ENCODE results near the gene KRTAP10-12. TPM values are rescaled to one million over a fixed set of nuclear protein-coding genes. Genes with fewer than 3 reads are reported as not detected.

The KRTAP10-12 gene
- total and polyA plus RNA-seq, 7 experiments from 2014 or later, result not detected

DNA sequence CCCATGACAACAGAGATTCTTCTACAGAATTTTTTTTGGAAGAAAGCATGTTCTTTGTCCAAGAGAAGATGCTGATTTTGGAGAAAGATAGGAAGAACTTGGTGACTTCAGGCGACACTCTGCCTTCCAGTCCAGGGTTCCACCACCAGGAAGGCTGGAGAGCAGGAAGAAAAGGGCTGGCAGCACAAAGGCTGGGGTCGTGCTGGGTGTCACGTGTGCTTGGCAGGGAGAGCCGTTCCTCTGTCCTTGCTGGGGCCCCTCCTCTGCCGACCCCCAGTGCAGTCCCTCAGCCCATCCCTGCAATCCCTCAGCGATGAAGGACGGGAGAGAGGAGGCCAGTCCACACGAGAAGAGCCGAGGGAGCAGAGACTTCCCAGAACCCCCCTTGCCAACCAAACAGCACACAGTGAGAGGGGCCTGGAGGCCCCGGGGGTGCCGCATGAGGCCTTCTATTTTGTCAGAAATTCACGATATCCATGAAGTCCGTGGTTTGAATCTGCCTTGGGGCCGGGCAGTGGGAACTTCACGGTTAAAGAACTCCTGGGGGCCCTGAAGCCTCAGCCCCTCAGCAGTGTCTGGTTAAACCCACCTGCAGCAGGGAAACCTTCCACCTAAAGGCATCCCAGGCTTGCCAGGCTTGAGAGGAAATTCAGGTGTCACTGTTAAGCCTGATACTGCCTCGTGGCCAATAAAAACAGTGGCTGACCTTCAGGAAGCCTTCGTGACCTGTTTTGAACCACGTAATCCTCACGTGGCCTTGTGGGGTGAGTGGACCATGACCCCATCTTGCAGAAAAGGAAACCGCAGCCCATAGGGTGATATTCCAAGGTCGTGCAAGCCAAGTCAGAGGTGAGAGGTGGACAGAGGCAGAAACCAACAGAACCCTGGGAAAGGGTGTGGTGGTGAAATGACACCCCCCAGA lies 3.4 kb downstream of the KRTAP10-12 start:
- POLR2A ChIA-PET, result interaction anchor here (0.5 kb wide), 1 partner anchor 49 kb away, joined by 3 read pairs; no protein-coding TSS in a partner anchor
- Mint-ChIP-seq H3K27me3 (peaks cover 68 to 87% (median 76%) of the 10 kb centered on the region in 5 donors), H3K27ac (no peak overlapping the region), H3K4me3 (no peak overlapping the region), H3K9me3 (peaks cover 0 to 14% (median 9%) of the 10 kb centered on the region in 11 donors), H3K36me3 (peaks cover 0 to 7% (median 0%) of the 10 kb centered on the region in 5 donors), H3K4me1 (peaks cover 0 to 12% (median 9%) of the 10 kb centered on the region in 7 donors)
- no peak overlapping the region for H3K27ac ChIP-seq (ENCODE audit: low read depth, low read length)
- peaks cover 0 to 11% of the 10 kb centered on the region in 2 donors for H3K27me3 ChIP-seq (ENCODE audit: control insufficient read depth in 2 of 2, insufficient read depth in 2 of 2, low read length in 2 of 2)
- intact Hi-C loops (cut with micrococcal nuclease), result no loop called here
- H3K4me3 ChIP-seq (ENCODE audit: low read length), result no peak overlapping the region
- H3K4me1 ChIP-seq (ENCODE audit: control insufficient read depth in 2 of 2, insufficient read depth in 2 of 2, low read length in 2 of 2), result no peaks in the 10 kb centered on the region
- DNase-seq, result no peak
- no peaks in the 10 kb centered on the region for H3K36me3 ChIP-seq (ENCODE audit: control insufficient read depth in 2 of 3, insufficient read depth in 3 of 3, low read length in 3 of 3)
- ATAC-seq, result no peak
- peaks cover 0 to 7% (median 0%) of the 10 kb centered on the region in 3 experiments for H3K9me3 ChIP-seq (ENCODE audit: control insufficient read depth in 2 of 3, low read length in 3 of 3)
- CTCF ChIA-PET, result no interaction called here

DNA sequence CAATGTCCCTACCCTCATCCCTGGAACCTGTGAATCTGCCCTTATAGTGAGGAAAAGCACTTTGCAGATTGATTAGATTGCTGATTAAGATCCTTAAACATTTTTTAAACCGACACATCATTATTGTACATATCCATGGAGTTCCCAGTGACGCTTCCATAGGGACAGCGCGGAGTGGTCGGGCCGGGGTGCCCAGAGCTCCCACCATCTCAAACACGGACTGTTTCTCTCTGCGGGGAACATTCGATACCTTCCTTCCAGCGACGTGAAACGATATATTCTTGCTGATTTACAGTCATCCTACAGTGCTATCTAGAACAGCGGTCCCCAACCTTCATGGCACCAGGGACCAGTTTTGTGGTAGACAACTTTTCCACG lies 4.0 kb downstream of the KRTAP10-12 start:
- ChIA-PET CTCF (interaction anchor here (0.7 kb wide), 1 partner anchor 92 kb away, joined by 3 read pairs; no protein-coding TSS in a partner anchor), POLR2A (no interaction called here)
- H3K9me3 Mint-ChIP-seq, result peaks cover 0 to 20% (median 13%) of the 10 kb centered on the region in 11 donors
- no peak for ATAC-seq
- H3K27ac Mint-ChIP-seq, result no peak overlapping the region
- Histone ChIP-seq H3K27ac (ENCODE audit: low read depth, low read length) (no peak overlapping the region), H3K9me3 (ENCODE audit: control insufficient read depth in 2 of 3, low read length in 3 of 3) (peaks cover 0 to 10% (median 1%) of the 10 kb centered on the region in 3 experiments), H3K36me3 (ENCODE audit: control insufficient read depth in 2 of 3, insufficient read depth in 3 of 3, low read length in 3 of 3) (peaks cover 0 to under 1% (median 0%) of the 10 kb centered on the region in 3 experiments), H3K27me3 (ENCODE audit: control insufficient read depth in 2 of 2, insufficient read depth in 2 of 2, low read length in 2 of 2) (peaks cover 0 to 13% of the 10 kb centered on the region in 2 donors), H3K4me1 (ENCODE audit: control insufficient read depth in 2 of 2, insufficient read depth in 2 of 2, low read length in 2 of 2) (no peaks in the 10 kb centered on the region), H3K4me3 (ENCODE audit: low read length) (no peak overlapping the region)
- H3K4me1 Mint-ChIP-seq, result peaks cover 0 to 12% (median 9%) of the 10 kb centered on the region in 7 donors
- H3K27me3 Mint-ChIP-seq, result peaks cover 72 to 86% (median 81%) of the 10 kb centered on the region in 5 donors
- peaks cover 0 to 7% (median 4%) of the 10 kb centered on the region in 5 donors for H3K36me3 Mint-ChIP-seq
- H3K4me3 Mint-ChIP-seq, result no peak overlapping the region
- DNase-seq, result no peak
- intact Hi-C loops (cut with micrococcal nuclease), result no loop called here

DNA sequence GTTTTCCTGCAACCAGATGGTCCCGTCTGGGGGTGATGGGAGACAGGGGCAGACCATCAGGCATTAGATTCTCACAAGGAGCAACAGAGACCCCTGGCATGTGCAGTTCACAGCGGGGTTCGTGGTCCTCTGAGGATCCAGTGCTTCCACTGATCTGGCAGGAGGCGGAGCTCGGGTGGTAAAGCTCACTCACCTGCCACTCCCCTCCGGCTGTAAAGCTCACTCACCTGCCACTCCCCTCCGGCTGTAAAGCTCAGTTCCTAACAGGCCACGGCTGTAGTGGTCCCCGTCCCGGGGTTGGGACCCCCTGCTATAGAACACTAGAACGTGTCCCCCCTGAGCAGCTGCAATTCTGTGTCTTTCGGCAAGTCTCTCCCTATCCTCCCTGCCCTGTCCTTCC lies 4.6 kb downstream of the KRTAP10-12 start:
- CTCF ChIA-PET, result interaction anchor here (0.5 to 0.7 kb wide), 2 partner anchors 38 to 91 kb away, joined by 3 to 4 read pairs; no protein-coding TSS in a partner anchor
- H3K4me3 Mint-ChIP-seq, result no peak overlapping the region

DNA sequence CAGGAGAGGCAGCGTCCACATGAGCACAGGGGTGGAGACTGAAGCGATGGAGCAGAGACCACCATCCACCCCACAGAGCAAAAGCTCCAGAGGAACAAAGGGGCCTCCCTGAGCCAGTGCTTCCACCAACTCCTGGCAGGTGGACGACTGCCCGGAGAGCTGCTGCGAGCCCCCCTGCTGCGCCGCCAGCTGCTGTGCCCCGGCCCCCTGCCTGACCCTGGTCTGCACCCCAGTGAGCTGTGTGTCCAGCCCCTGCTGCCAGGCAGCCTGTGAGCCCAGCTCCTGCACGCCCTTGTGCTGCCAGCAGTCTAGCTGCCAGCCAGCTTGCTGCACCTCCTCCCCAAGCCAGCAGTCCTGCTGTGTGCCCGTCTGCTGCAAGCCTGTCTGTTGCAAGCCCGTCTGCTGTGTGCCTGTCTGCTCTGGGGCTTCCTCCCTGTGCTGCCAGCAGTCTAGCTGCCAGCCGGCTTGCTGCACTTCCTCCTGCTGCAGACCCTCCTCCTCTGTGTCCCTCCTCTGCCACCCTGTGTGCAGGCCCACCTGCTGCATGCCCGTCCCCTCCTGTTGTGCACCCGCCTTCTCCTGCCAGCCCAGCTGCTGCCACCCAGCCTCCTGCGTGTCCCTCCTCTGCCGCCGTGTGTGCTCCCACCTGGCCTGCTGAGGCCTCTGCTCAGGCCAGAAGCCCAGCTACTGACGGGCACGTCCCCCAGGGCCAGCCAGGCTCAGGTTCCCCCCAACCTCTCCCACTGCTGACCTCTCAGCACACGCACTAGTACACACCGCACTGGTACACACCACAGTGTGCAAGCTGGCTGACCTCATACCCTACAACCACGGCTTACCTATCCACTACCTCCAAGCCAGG lies 5.4 kb downstream of the KRTAP10-12 start:
- Histone ChIP-seq H3K27me3 (ENCODE audit: control insufficient read depth in 2 of 2, insufficient read depth in 2 of 2, low read length in 2 of 2) (peaks cover 0 to 18% of the 10 kb centered on the region in 2 donors), H3K36me3 (ENCODE audit: control insufficient read depth in 2 of 3, insufficient read depth in 3 of 3, low read length in 3 of 3) (peaks cover 0 to 3% (median 0%) of the 10 kb centered on the region in 3 experiments), H3K4me1 (ENCODE audit: control insufficient read depth in 2 of 2, insufficient read depth in 2 of 2, low read length in 2 of 2) (no peaks in the 10 kb centered on the region), H3K27ac (ENCODE audit: low read depth, low read length) (no peak overlapping the region), H3K9me3 (ENCODE audit: control insufficient read depth in 2 of 3, low read length in 3 of 3) (peaks cover 0 to 17% (median 4%) of the 10 kb centered on the region in 3 experiments), H3K4me3 (ENCODE audit: low read length) (no peak overlapping the region)
- peak overlapping the region in 1 of 9 donors; percentile 63 for H3K27ac Mint-ChIP-seq
- no peak overlapping the region for H3K4me3 Mint-ChIP-seq
- CTCF ChIA-PET, result no interaction called here
- POLR2A ChIA-PET, result no interaction called here
- H3K36me3 Mint-ChIP-seq, result peaks cover 0 to 11% (median 5%) of the 10 kb centered on the region in 5 donors
- H3K4me1 Mint-ChIP-seq, result peaks cover 0 to 11% (median 5%) of the 10 kb centered on the region in 7 donors
- peaks cover 66 to 86% (median 82%) of the 10 kb centered on the region in 5 donors for H3K27me3 Mint-ChIP-seq
- intact Hi-C loops (cut with micrococcal nuclease), result no loop called here
- no peak for DNase-seq
- ATAC-seq, result no peak
- peaks cover 0 to 24% (median 15%) of the 10 kb centered on the region in 11 donors for H3K9me3 Mint-ChIP-seq

More for the DNA sequence above, 4.6 kb downstream of the KRTAP10-12 start:
- ATAC-seq (no peak), DNase-seq (no peak)
- Mint-ChIP-seq H3K36me3 (peaks cover 0 to 11% (median 5%) of the 10 kb centered on the region in 5 donors), H3K27me3 (peaks cover 73 to 86% (median 85%) of the 10 kb centered on the region in 5 donors), H3K4me1 (peaks cover 0 to 12% (median 5%) of the 10 kb centered on the region in 7 donors), H3K27ac (peak overlapping the region in 1 of 9 donors; percentile 63), H3K9me3 (peaks cover 0 to 24% (median 15%) of the 10 kb centered on the region in 11 donors)
- no peak overlapping the region for H3K27ac ChIP-seq (ENCODE audit: low read depth, low read length)
- POLR2A ChIA-PET, result no interaction called here
- H3K4me1 ChIP-seq (ENCODE audit: control insufficient read depth in 2 of 2, insufficient read depth in 2 of 2, low read length in 2 of 2), result no peaks in the 10 kb centered on the region
- H3K9me3 ChIP-seq (ENCODE audit: control insufficient read depth in 2 of 3, low read length in 3 of 3), result peaks cover 0 to 15% (median 4%) of the 10 kb centered on the region in 3 experiments
- no peak overlapping the region for H3K4me3 ChIP-seq (ENCODE audit: low read length)
- H3K36me3 ChIP-seq (ENCODE audit: control insufficient read depth in 2 of 3, insufficient read depth in 3 of 3, low read length in 3 of 3), result peaks cover 0 to 3% (median 0%) of the 10 kb centered on the region in 3 experiments
- intact Hi-C loops (cut with micrococcal nuclease), result no loop called here
- peaks cover 0 to 18% of the 10 kb centered on the region in 2 donors for H3K27me3 ChIP-seq (ENCODE audit: control insufficient read depth in 2 of 2, insufficient read depth in 2 of 2, low read length in 2 of 2)

DNA sequence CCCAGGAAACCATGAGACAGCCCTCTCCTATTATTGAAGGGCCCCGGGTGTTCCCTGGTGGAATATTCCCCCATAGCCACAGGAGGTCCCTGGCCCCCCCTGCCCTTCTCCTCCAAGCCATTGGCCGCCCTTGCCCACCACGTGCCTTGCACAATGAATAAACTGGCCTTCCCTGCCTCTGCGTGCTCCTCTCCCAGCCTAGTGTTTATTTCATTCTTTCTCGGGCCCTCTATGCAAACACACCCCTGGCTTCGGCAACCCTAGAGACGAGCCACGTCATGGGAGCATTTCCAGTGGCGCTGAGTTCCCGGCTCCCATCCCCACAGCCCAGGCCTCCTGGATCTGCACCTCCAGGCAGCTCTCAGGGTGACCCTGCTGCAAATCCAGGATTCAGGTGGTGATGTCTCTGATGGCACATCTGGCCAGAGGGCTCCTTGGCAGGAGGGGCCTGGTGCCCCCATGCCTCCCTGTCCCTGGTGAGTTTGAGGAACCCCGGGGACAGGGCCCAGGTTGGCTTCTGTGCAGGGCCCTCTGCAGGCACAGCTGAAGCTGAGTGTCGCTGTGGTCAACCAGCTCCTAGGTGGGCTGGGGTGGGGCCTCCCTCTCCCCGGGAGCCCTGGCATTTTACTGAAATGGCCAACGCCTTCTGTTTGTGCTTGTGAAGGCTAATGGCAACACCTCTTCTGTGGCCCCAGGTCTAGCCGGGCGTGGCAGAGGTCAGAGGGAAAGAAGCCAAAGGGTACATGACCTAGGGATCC lies 6.2 kb downstream of the KRTAP10-12 start:
- ChIA-PET CTCF (no interaction called here), POLR2A (no interaction called here)
- Mint-ChIP-seq H3K4me1 (peaks cover 0 to 10% (median 3%) of the 10 kb centered on the region in 7 donors), H3K9me3 (peaks cover 0 to 24% (median 14%) of the 10 kb centered on the region in 11 donors), H3K27ac (no peak overlapping the region), H3K36me3 (peaks cover 0 to 11% (median 5%) of the 10 kb centered on the region in 5 donors), H3K4me3 (no peak overlapping the region), H3K27me3 (peaks cover 63 to 84% (median 78%) of the 10 kb centered on the region in 5 donors)
- H3K27ac ChIP-seq (ENCODE audit: low read depth, low read length), result no peak overlapping the region
- no peak overlapping the region for H3K4me3 ChIP-seq (ENCODE audit: low read length)
- H3K36me3 ChIP-seq (ENCODE audit: control insufficient read depth in 2 of 3, insufficient read depth in 3 of 3, low read length in 3 of 3), result peaks cover 0 to 3% (median 0%) of the 10 kb centered on the region in 3 experiments
- no peak for DNase-seq
- peaks cover 0 to 17% (median 4%) of the 10 kb centered on the region in 3 experiments for H3K9me3 ChIP-seq (ENCODE audit: control insufficient read depth in 2 of 3, low read length in 3 of 3)
- H3K4me1 ChIP-seq (ENCODE audit: control insufficient read depth in 2 of 2, insufficient read depth in 2 of 2, low read length in 2 of 2), result no peaks in the 10 kb centered on the region
- peaks cover under 1 to 15% of the 10 kb centered on the region in 2 donors for H3K27me3 ChIP-seq (ENCODE audit: control insufficient read depth in 2 of 2, insufficient read depth in 2 of 2, low read length in 2 of 2)
- no peak for ATAC-seq
- intact Hi-C loops (cut with micrococcal nuclease), result no loop called here
